Osteoblast (primary cell): ENCODE data around the gene HK1. TPM values are rescaled to one million over a fixed set of nuclear protein-coding genes. Genes with fewer than 3 reads are reported as not detected.

ENCODE experiments used
- DNase-seq: peaks from one replicate; pipeline ENCODE4 v3.0.0; 2011; ENCODE audit warnings: low spot score, mixed read lengths; ENCODE audit not compliant: insufficient read length; ENCODE audit errors: missing footprints
- H2AFZ ChIP-seq: 2 replicates; pipeline ENCODE4 v1.6.0; 2011; ENCODE audit warnings: mild to moderate bottlenecking, low read length
- H3K27ac ChIP-seq: 2 replicates; pipeline ENCODE4 v1.5.1; 2011; ENCODE audit warnings: mild to moderate bottlenecking, low read depth, low read length, moderate library complexity
- H3K27me3 ChIP-seq: 2 replicates; pipeline ENCODE4 v1.6.0; 2012; ENCODE audit warnings: mild to moderate bottlenecking, control low read depth, inconsistent platforms, low read length, moderate library complexity; ENCODE audit not compliant: insufficient read depth
- H3K36me3 ChIP-seq: 2 replicates; pipeline ENCODE4 v1.5.1; 2011; ENCODE audit warnings: mild to moderate bottlenecking, low read length, control low read depth, moderate library complexity; ENCODE audit not compliant: insufficient read depth
- H3K4me1 ChIP-seq: 2 replicates; pipeline ENCODE4 v1.5.1; 2011; ENCODE audit warnings: mild to moderate bottlenecking, low read length, control low read depth, moderate library complexity; ENCODE audit not compliant: insufficient read depth
- H3K4me2 ChIP-seq: 2 replicates; pipeline ENCODE4 v1.6.0; 2011; ENCODE audit warnings: mild to moderate bottlenecking, low read length; ENCODE audit not compliant: insufficient read depth
- H3K4me3 ChIP-seq: fragments of 200-600 bp; sonication (generic); 3 replicates; pipeline ENCODE4 v1.5.1; 2012; ENCODE audit warnings: mild to moderate bottlenecking, low read length, inconsistent platforms; ENCODE audit not compliant: insufficient read depth
- H3K79me2 ChIP-seq: 2 replicates; pipeline ENCODE4 v1.6.0; 2012; ENCODE audit warnings: mild to moderate bottlenecking, low read length, control low read depth, inconsistent platforms; ENCODE audit not compliant: insufficient read depth
- H3K9me3 ChIP-seq: 2 replicates; pipeline ENCODE4 v1.5.1; 2011; ENCODE audit warnings: low read depth, low read length, control low read depth
- H4K20me1 ChIP-seq: 2 replicates; pipeline ENCODE4 v1.6.0; 2012; ENCODE audit warnings: mild to moderate bottlenecking, low read length, control low read depth; ENCODE audit not compliant: insufficient read depth
- CTCF ChIP-seq: IDR thresholded peaks from 2 replicates; pipeline ENCODE4 v1.5.1; 2011; ENCODE audit warnings: mild to moderate bottlenecking, low read depth, low read length, moderate library complexity; ENCODE audit errors: extremely low read depth
- total RNA-seq: library from RNA; depleted of rRNA; stranded (reverse); fragments of >200 nt; gene quantifications from 2 replicates; pipeline ENCODE4 v1.2.3, GENCODE V29; 2012

The HK1 gene
- total RNA-seq, 1 donor: 111 TPM

- H3K9me3 ChIP-seq: no peaks in the 10 kb centered on the region
- H2AFZ ChIP-seq: no peak overlapping the region
- DNase-seq: peak; percentile 42
- H3K4me1 ChIP-seq: peaks cover 11% of the 10 kb centered on the region
- no peaks in the 10 kb centered on the region for H3K36me3 ChIP-seq
- no peaks in the 10 kb centered on the region for H4K20me1 ChIP-seq
- no peaks in the 10 kb centered on the region for H3K27me3 ChIP-seq
- no peak overlapping the region for H3K4me3 ChIP-seq
- H3K27ac ChIP-seq: no peak overlapping the region
- no peak for TF ChIP-seq CTCF
- H3K79me2 ChIP-seq: no peaks in the 10 kb centered on the region
- no peak overlapping the region for H3K4me2 ChIP-seq
These were observed 34.2 kb downstream of the HK1 start for GRCh38 chr10:69312528-69312927.

- Histone ChIP-seq H3K79me2 (peaks cover 14% of the 10 kb centered on the region), H3K4me2 (no peak overlapping the region), H3K27me3 (no peaks in the 10 kb centered on the region), H2AFZ (no peak overlapping the region), H3K9me3 (no peaks in the 10 kb centered on the region), H3K36me3 (no peaks in the 10 kb centered on the region), H3K4me1 (peaks cover 18% of the 10 kb centered on the region), H3K27ac (no peak overlapping the region), H3K4me3 (no peak overlapping the region), H4K20me1 (peaks cover 10% of the 10 kb centered on the region)
- peak; percentile 13 for DNase-seq
- TF ChIP-seq CTCF: no peak
These were observed 36.8 kb downstream of the HK1 start for GRCh38 chr10:69315100-69315542.

- H3K9me3 ChIP-seq: no peaks in the 10 kb centered on the region
- H3K79me2 ChIP-seq: peaks cover 20% of the 10 kb centered on the region
These were observed 37.5 kb downstream of the HK1 start for GRCh38 chr10:69315610-69316312.

More at GRCh38 chr10:69315610-69316312, 37.5 kb downstream of the HK1 start:
- no peak for TF ChIP-seq CTCF
- peaks cover 24% of the 10 kb centered on the region for H3K4me1 ChIP-seq
- H3K4me2 ChIP-seq: no peak overlapping the region
- H3K36me3 ChIP-seq: peaks cover 1% of the 10 kb centered on the region
- no peak overlapping the region for H3K4me3 ChIP-seq
- peaks cover 16% of the 10 kb centered on the region for H4K20me1 ChIP-seq
- H3K27ac ChIP-seq: peak overlapping the region; percentile 56
- H2AFZ ChIP-seq: peak overlapping the region; percentile 74
- peak; percentile 85 for DNase-seq
- no peaks in the 10 kb centered on the region for H3K27me3 ChIP-seq
